ENCODE results near the gene MYCBPAP.

DNA sequence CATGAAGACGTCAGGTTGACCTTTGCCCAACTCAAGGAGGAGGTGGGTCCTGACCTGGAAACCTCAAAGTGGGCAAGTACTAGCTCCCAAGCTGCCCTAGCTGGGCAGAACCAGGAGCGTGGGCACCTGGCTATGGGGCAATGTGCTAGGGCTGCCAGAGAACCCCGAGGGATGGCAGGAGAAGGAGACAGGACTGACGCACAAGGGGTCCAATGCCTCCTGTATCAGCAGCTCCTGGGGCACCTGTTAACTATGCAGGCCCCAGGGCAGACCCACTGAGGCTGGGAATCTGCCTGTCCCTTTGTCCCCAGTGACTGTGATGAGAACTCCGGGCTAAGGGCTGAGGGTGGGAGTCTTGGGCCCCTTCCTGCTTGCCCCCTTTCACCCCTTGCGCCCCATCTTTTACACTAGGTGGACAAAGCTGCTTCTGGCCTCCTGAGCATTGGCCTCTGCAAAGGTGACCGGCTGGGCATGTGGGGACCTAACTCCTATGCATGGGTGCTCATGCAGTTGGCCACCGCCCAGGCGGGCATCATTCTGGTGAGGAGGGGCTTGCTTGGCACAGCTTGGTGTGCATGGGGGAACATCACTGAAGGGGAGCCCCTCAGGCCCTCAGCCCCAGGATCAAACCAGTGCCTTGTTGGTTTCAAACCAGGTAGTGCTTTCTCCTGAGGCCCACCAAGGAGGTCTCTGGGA, 47.3 kb upstream of the MYCBPAP start:
- TF ChIP-seq, protein P1, sequence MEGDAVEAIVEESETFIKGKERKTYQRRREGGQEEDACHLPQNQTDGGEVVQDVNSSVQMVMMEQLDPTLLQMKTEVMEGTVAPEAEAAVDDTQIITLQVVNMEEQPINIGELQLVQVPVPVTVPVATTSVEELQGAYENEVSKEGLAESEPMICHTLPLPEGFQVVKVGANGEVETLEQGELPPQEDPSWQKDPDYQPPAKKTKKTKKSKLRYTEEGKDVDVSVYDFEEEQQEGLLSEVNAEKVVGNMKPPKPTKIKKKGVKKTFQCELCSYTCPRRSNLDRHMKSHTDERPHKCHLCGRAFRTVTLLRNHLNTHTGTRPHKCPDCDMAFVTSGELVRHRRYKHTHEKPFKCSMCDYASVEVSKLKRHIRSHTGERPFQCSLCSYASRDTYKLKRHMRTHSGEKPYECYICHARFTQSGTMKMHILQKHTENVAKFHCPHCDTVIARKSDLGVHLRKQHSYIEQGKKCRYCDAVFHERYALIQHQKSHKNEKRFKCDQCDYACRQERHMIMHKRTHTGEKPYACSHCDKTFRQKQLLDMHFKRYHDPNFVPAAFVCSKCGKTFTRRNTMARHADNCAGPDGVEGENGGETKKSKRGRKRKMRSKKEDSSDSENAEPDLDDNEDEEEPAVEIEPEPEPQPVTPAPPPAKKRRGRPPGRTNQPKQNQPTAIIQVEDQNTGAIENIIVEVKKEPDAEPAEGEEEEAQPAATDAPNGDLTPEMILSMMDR (IDR thresholded peaks at IDR 0.05), result no peak
- no peak for TF ChIP-seq POLR2A (IDR thresholded peaks at IDR 0.05)

All from lower leg skin (tissue), 3 donors.